Caco-2 (cell line): Measurements from ENCODE around the gene CAMK2G. TPM values are rescaled to one million over a fixed set of nuclear protein-coding genes. Genes with fewer than 3 reads are reported as not detected.

Experiments
- BruUV-seq: library from RNA; stranded (reverse); fragments of 400-500 nt; replicated peaks from 2 replicates; lab custom pipeline; 2021; lab: Mats Ljungman, UMichigan
- CTCF ChIA-PET: fragments of 300-600 bp; sonication (Branson Sonifier 250); formaldehyde crosslinking; loops from one replicate; lab custom pipeline; 2022; ENCODE audit warnings: antibody characterized with exemption; lab: Charles Lee
- POLR2A ChIA-PET: fragments of 300-600 bp; sonication (Branson Sonifier 250); formaldehyde crosslinking; loops from one replicate; lab custom pipeline; 2022; ENCODE audit warnings: antibody characterized with exemption; lab: Charles Lee
- DNase-seq, 2 experiments: peaks; one replicate each; pipeline versions ENCODE4 v3.0.0 to v3.0.0-alpha.2; 2020 to 2022
- H3K27me3 ChIP-seq: replicated peaks from 2 replicates; pipeline ENCODE4 v1.6.0; 2011; ENCODE audit warnings: low read length; ENCODE audit not compliant: control insufficient read depth, insufficient read depth
- H3K36me3 ChIP-seq: 2 replicates; pipeline ENCODE4 v1.5.1; 2011; ENCODE audit warnings: low read length; ENCODE audit not compliant: control insufficient read depth, insufficient read depth
- H3K4me1 ChIP-seq: fragments of 250-450 bp; sonication (Bioruptor Pico); 2 replicates; pipeline ENCODE4 v1.5.1; 2020; ENCODE audit warnings: mild to moderate bottlenecking
- H3K4me3 ChIP-seq: 2 replicates; pipeline ENCODE4 v1.5.1; 2011; ENCODE audit warnings: low read depth, mild to moderate bottlenecking, control low read depth, low read length
- H3K9me3 ChIP-seq: fragments of 250-450 bp; sonication (Bioruptor Pico); 2 replicates; pipeline ENCODE4 v1.5.1; 2020; ENCODE audit warnings: mild to moderate bottlenecking, moderate library complexity
- H3K27ac Mint-ChIP-seq: one replicate; pipeline ENCODE4 v1.8.0; 2022; ENCODE audit warnings: mixed read lengths; ENCODE audit not compliant: unreplicated experiment
- H3K27me3 Mint-ChIP-seq: one replicate; pipeline ENCODE4 v1.8.0; 2022; ENCODE audit warnings: mixed read lengths; ENCODE audit not compliant: insufficient read depth, unreplicated experiment
- H3K36me3 Mint-ChIP-seq: one replicate; pipeline ENCODE4 v1.8.0; 2022; ENCODE audit warnings: mild to moderate bottlenecking, mixed read lengths; ENCODE audit not compliant: insufficient read depth, unreplicated experiment
- H3K4me1 Mint-ChIP-seq: one replicate; pipeline ENCODE4 v1.8.0; 2022; ENCODE audit warnings: low read depth, mixed read lengths; ENCODE audit not compliant: unreplicated experiment
- H3K4me3 Mint-ChIP-seq: one replicate; pipeline ENCODE4 v1.8.0; 2022; ENCODE audit warnings: mild to moderate bottlenecking, moderate library complexity, mixed read lengths; ENCODE audit not compliant: unreplicated experiment
- H3K9me3 Mint-ChIP-seq: one replicate; pipeline ENCODE4 v1.8.0; 2022; ENCODE audit warnings: mixed read lengths; ENCODE audit not compliant: unreplicated experiment
- intact Hi-C: fragments of 100-400 bp; cut with micrococcal nuclease; formaldehyde crosslinking; loops from one replicate; pipeline ENCODE4 v1.10.0; 2022; ENCODE audit not compliant: unreplicated experiment
- total RNA-seq: library from RNA; stranded (reverse); gene quantifications from 2 replicates; pipeline ENCODE4 v1.2.3, GENCODE V29; 2022
- TF ChIP-seq, protein P1 (sequence below), 2 experiments: fragments of 200-600 bp in 1 of 2; IDR thresholded peaks; 1 replicate in 1 of 2; 2 replicates in 1 of 2; pipeline versions ENCODE4 v1.5.1 to v1.8.0; 2011 to 2022; ENCODE audit warnings: antibody characterized with exemption in 1 of 2, control low read depth in 1 of 2, inconsistent platforms in 1 of 2, low read depth in 1 of 2, low read length in 1 of 2, mild to moderate bottlenecking in 1 of 2, moderate library complexity in 1 of 2; ENCODE audit not compliant: insufficient read depth in 1 of 2, severe bottlenecking in 1 of 2, unreplicated experiment in 1 of 2

Gene CAMK2G
- total RNA-seq, 1 experiment from 2014 or later = 78.8 TPM

DNA sequence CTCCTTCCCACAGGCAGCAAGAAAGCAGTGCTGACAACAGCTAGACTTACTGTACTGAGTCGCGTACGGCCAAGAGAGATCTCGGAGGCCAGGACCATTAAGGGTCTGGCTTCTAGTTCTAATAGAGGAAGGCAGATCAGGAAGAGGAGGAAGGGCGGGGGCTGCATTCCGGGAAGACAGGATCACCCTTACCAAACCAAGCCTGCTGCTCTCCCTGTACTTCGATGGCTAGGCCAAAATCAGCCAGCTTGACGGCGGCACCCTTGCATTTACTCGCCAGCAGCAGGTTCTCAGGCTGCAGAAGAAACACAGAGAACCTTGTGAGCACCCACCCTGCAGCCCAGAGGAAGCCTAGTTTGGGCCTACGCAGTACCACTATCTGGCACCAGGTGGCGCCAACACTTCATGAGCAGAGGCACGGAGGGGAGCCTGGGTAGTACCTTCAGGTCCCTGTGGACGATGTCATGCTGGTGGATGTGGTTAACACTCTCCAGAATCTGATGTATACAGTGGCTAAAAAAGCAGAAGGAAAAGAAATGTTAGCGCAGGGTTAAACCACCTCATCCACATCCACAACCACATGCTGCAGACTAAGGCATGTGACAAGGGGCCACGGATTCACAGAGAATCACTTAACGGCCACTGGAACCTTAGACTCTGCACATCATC is 25.4 kb downstream of the CAMK2G start:
- ChIA-PET POLR2A (no interaction called here), CTCF (interaction anchor here (1.0 to 5.2 kb wide), 3 partner anchors 27 to 31 kb away, joined by 3 to 60 read pairs (median 3); no protein-coding TSS in a partner anchor)
- Mint-ChIP-seq H3K36me3 (peaks cover 85% of the 10 kb centered on the region), H3K9me3 (no peaks in the 10 kb centered on the region), H3K4me3 (no peak overlapping the region), H3K27me3 (no peaks in the 10 kb centered on the region), H3K4me1 (peaks cover 19% of the 10 kb centered on the region), H3K27ac (no peak overlapping the region)
- DNase-seq = peak; percentile 77 to 89
- Histone ChIP-seq H3K27me3 (no peaks in the 10 kb centered on the region), H3K36me3 (peaks cover 18% of the 10 kb centered on the region), H3K4me1 (peaks cover 5% of the 10 kb centered on the region; the same call in 1 of the 2 replicates), H3K9me3 (no peaks in the 10 kb centered on the region), H3K4me3 (no peak overlapping the region)
- no TSS peak for BruUV-seq
- intact Hi-C loops = loop anchor here (1.0 kb wide), 2 partner anchors 23 to 30 kb away; no protein-coding TSS in a partner anchor
- TF ChIP-seq, protein P1, sequence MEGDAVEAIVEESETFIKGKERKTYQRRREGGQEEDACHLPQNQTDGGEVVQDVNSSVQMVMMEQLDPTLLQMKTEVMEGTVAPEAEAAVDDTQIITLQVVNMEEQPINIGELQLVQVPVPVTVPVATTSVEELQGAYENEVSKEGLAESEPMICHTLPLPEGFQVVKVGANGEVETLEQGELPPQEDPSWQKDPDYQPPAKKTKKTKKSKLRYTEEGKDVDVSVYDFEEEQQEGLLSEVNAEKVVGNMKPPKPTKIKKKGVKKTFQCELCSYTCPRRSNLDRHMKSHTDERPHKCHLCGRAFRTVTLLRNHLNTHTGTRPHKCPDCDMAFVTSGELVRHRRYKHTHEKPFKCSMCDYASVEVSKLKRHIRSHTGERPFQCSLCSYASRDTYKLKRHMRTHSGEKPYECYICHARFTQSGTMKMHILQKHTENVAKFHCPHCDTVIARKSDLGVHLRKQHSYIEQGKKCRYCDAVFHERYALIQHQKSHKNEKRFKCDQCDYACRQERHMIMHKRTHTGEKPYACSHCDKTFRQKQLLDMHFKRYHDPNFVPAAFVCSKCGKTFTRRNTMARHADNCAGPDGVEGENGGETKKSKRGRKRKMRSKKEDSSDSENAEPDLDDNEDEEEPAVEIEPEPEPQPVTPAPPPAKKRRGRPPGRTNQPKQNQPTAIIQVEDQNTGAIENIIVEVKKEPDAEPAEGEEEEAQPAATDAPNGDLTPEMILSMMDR (IDR thresholded peaks at IDR 0.05; ENCODE audit: insufficient read depth in 1 of 2, low read depth in 1 of 2, low read length in 1 of 2, severe bottlenecking in 1 of 2, unreplicated experiment in 1 of 2) = peak; percentile 98 to 99

DNA sequence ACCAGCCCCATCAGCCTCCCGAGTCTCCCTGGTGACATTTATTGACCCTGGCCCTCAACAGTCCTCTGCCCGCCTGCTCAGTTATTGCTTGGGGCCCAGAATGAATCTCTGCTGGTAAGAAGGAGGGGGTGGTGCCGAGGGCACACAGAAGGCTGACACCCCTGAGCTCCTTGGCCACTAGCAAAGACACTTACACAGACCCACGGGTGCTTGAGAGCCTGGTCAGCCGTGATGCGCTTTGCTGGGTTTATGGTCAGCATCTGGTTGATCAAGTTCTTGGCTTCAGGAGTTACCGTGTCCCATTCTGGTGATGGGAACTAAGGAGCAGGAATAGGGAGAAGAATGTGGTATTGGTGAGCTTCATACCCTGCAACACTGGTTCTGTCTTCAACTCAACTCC is 27.3 kb downstream of the CAMK2G start:
- BruUV-seq = no TSS peak
- Mint-ChIP-seq H3K4me3 (no peak overlapping the region), H3K27ac (no peak overlapping the region)

DNA sequence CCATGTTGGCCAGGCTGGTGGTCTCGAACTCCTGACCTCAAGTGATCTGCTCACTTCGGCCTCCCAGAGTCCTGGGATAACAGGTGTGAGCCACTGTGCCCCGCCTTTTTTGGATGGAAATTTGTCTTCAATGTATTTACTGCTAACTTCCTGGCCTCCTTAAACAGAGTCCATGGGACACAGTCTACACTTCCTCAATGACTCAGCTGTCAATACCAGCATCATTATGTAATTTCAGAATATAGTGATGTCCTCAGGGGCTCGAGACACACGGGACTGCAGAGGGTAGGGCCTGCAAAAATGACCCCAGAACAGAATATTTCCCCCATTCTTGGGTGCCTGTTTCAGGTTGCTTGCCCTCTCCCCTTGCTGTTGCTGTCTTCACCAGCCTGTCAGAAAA is 31.1 kb downstream of the CAMK2G start:
- BruUV-seq = no TSS peak
- POLR2A ChIA-PET = no interaction called here
- H3K9me3 ChIP-seq = no peaks in the 10 kb centered on the region
- TF ChIP-seq, protein P1 (IDR thresholded peaks at IDR 0.05; ENCODE audit: insufficient read depth in 1 of 2, low read depth in 1 of 2, low read length in 1 of 2, severe bottlenecking in 1 of 2, unreplicated experiment in 1 of 2) = no peak
- no peaks in the 10 kb centered on the region for H3K27me3 Mint-ChIP-seq
- intact Hi-C loops = no loop called here
- H3K27ac Mint-ChIP-seq = no peak overlapping the region
- H3K36me3 Mint-ChIP-seq = peaks cover 91% of the 10 kb centered on the region
- CTCF ChIA-PET = no interaction called here
- DNase-seq = no peak
- no peak overlapping the region for H3K4me3 ChIP-seq
- no peaks in the 10 kb centered on the region for H3K4me1 ChIP-seq
- H3K4me3 Mint-ChIP-seq = no peak overlapping the region
- no peaks in the 10 kb centered on the region for H3K27me3 ChIP-seq
- peaks cover 16% of the 10 kb centered on the region for H3K36me3 ChIP-seq
- no peaks in the 10 kb centered on the region for H3K4me1 Mint-ChIP-seq
- no peaks in the 10 kb centered on the region for H3K9me3 Mint-ChIP-seq

More for the DNA sequence above, 27.3 kb downstream of the CAMK2G start:
- DNase-seq = no peak
- Histone ChIP-seq H3K4me1 (peaks cover 5% of the 10 kb centered on the region; the same call in 1 of the 2 replicates), H3K4me3 (no peak overlapping the region), H3K36me3 (peaks cover 15% of the 10 kb centered on the region), H3K27me3 (no peaks in the 10 kb centered on the region), H3K9me3 (no peaks in the 10 kb centered on the region)
- ChIA-PET POLR2A (no interaction called here), CTCF (interaction anchor here (3.4 kb wide), 1 partner anchor 33 kb away, joined by 18 read pairs; no protein-coding TSS in a partner anchor)
- no peaks in the 10 kb centered on the region for H3K27me3 Mint-ChIP-seq
- peaks cover 89% of the 10 kb centered on the region for H3K36me3 Mint-ChIP-seq
- peaks cover 11% of the 10 kb centered on the region for H3K4me1 Mint-ChIP-seq
- H3K9me3 Mint-ChIP-seq = no peaks in the 10 kb centered on the region
- TF ChIP-seq, protein P1 (IDR thresholded peaks at IDR 0.05; ENCODE audit: insufficient read depth in 1 of 2, low read depth in 1 of 2, low read length in 1 of 2, severe bottlenecking in 1 of 2, unreplicated experiment in 1 of 2) = no peak
- intact Hi-C loops = no loop called here
